Stomach (tissue), 4 donors: ENCODE data around the gene ATP1B1.

Experiments
- CTCF ChIP-seq, 7 experiments: fragments of 450-650 bp in 4 of 7; fragments of 200-600 bp in 3 of 7; sonication (generic) in 3 of 7; IDR thresholded peaks; one replicate each; pipeline ENCODE4 v1.5.1; 2016 to 2019; ENCODE audit warnings: antibody characterized with exemption in 7 of 7, control low read depth in 2 of 7, mild to moderate bottlenecking in 1 of 7
- POLR2A ChIP-seq, 4 donors: fragments of 450-650 bp; IDR thresholded peaks; one replicate each; pipeline ENCODE4 v1.6.1; 2016; ENCODE audit warnings: antibody characterized with exemption in 4 of 4, control low read depth in 2 of 4, mild to moderate bottlenecking in 1 of 4, moderate library complexity in 1 of 4

DNA sequence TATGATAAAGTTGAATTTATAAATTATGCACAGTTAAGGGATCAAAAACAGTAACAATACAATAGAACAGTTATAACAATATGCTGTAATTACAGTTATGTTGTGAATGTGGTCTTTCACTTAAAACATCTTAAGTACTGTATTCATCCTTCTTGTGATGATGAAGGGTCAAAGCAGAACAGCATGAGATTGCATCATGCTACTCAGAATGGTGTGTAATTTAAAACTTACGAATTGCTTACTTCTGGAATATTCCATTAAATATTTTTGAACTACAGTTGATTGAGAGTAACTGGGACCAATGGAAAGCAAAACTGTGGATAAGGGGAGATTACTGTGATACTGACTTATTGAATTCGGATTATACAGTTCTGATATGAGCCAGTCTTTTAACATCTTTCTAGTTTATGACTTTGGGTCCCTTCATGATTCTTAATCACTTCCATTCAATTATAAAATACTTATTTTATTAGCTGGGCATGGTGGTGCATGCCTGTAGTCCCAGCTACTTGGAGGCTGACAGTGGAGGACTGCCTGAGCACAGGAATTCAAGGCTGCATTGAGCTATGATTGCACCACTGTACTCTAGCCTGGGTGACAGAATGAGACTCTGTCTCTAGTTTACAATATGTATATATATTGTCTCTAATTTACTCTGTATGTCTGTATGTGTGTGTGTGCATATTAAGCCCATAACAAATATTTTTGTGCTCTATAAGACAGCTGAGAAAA lies 43.2 kb downstream of the ATP1B1 start:
- TF ChIP-seq POLR2A (IDR thresholded peaks at IDR 0.05) (no peak), CTCF (IDR thresholded peaks at IDR 0.05) (no peak)
